NK-92 (cell line): ENCODE results near the gene ADAM33.

Experiments used
- DNase-seq: peaks from one replicate; lab custom pipeline; 2025; ENCODE audit not compliant: unreplicated experiment; lab: John Stamatoyannopoulos, UW

The ADAM33 gene

DNA sequence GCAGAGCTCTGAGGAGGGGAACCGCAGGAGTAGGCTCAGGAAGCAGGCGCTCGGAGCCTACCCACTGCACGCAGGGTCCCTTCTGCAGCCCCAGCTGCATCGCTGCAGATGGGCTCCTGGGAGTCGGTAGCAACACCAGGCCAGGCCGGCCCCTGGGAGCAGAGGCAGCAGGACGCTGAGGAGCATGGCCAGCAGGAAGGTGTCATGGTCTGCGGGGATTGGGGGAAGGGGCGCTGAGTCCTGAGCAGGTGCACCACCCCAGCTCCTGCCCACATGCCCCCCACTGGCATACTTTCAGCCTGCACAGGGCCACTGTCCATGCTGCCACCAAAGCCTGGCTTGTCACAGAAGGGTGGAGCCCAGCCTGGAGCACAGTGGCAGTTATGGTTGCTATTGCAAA lies 10.9 kb downstream of the ADAM33 start:
- DNase-seq: no peak

DNA sequence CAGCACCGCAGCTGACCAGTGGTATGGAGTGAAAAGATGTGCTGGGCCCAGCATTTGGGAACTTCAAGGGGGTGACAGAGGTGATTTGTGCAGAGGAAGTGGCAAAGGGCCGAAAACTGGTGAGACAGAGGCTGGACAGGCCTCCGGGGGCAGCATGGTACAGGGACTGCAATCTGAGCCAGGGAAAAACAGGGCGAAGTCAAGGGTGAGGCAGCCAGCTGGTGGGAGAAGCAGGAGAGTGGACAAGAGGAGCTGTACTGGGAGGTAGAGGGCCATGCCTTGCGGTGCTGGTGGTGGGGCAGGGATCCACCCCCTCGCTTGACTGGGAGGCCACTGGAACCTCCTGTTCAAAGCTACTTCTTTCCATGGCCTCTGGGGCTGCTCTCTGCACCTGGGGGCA lies 11.3 kb downstream of the ADAM33 start:
- DNase-seq: no peak

DNA sequence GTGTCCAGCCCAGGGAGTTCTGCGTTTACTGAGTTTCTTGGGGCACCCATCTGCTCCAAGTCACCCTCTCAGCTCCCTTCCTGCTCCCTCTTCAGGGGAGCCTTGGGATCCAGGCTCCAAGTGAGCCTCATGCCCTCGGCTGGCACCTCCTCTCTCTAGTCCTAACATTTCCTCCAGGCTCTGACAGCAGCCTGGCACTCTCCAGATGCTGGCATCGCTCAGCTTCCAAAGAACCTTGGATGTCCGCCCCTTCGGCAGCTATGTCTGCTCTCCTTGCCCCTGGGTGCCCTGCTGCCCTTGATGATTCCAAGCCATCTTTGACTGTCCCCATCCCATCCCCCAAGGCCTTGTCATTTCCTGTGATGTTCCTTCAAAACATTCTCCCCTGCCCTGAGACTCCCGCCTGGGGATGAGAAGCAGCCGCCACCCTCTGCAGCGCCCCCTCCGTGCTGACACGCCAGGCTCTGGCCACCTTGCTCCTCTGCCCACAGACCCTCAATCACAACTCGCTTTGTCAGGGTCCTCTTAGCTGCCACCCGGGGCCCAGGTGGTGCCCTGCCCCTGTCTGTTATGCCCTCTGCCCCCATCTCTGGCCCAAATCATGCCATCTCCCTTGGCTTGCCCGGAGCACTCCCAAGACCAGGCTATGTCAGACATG lies 12.0 kb downstream of the ADAM33 start:
- DNase-seq: no peak

DNA sequence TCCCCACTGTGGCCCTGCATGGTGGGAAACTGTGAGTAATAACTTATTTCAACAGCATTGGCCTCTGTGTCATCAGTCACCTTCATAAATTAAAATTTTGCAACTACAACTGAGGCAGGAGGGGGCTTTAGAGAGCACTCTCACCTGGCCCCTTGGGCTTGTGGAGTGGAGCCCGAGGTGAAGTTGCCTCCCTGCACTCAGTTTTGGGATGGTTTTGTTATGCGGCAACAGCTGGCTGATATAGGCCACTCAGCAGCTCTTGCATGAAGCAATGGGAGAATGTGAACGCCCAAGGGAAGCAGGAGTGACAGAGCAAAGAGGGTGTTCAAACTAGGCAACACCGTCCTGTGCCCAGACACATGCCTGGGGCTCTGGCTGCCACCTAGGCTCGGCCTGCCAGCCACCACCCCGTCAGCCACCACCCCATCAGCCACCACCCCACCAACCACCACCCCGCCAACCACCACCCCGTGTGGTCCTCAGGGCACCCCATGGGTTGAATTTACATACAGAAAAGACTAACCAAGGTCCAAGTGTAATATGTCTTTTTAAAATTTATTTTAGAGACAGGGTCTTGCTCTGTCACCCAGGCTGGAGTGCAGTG lies 14.3 kb downstream of the ADAM33 start:
- no peak for DNase-seq

DNA sequence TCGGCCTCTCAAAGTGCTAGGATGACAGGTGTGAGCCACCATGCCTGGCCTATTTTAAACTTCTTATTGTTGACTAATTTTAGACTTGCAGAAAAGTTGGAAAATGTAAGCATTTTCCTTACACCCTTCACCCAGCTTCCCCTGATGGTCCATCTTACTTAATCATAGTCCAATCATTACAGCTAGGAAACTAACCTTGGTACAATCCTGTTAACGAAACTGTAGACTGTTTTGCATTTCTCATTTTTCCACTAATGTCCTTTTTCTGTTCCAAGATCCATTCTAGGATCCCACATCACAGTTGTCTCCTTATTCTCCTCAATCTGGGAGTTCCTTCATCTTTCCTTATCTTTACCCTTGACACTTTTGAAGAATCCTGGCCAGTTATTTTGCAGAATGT lies 18.0 kb downstream of the ADAM33 start:
- DNase-seq: no peak

DNA sequence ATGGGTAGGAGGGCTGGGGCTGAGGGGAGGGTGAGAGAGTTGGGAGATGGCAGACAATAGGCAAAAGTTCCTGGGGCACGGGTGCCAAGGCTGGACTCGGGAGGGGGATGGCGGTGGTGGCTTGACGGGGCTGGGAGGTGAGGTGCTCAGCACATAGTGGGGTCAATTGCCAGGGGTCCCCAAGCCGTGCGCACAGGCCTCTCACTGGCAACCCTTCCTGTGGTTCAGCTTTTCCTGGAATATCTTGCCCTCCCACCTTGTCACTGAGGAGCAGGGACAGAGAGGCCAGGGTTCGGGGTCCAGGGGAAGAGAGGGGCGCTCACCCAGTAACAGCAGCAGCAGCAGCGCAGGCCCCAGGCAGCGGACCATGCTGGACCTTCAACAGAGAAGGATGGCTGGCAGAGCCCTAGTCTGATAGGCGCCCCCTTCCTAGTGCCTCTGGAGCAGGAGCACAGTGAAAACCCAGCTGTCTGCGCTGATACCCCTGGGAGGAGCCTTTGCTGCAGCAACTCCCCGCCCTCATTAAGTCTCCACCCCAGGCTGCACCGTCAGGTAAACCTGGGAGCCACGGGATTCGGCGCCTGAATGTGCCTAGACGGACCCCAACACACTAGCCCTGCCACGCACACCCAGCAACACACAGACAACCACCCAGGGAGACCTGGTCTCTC lies 18.6 kb downstream of the ADAM33 start, which contains the start of gene GFRA4:
Gene GFRA4, minus strand, starts transcription at position 369 of the 671 bp plus-strand sequence. Its CDS starts 0 bp downstream, at position 369.
- no peak for DNase-seq

DNA sequence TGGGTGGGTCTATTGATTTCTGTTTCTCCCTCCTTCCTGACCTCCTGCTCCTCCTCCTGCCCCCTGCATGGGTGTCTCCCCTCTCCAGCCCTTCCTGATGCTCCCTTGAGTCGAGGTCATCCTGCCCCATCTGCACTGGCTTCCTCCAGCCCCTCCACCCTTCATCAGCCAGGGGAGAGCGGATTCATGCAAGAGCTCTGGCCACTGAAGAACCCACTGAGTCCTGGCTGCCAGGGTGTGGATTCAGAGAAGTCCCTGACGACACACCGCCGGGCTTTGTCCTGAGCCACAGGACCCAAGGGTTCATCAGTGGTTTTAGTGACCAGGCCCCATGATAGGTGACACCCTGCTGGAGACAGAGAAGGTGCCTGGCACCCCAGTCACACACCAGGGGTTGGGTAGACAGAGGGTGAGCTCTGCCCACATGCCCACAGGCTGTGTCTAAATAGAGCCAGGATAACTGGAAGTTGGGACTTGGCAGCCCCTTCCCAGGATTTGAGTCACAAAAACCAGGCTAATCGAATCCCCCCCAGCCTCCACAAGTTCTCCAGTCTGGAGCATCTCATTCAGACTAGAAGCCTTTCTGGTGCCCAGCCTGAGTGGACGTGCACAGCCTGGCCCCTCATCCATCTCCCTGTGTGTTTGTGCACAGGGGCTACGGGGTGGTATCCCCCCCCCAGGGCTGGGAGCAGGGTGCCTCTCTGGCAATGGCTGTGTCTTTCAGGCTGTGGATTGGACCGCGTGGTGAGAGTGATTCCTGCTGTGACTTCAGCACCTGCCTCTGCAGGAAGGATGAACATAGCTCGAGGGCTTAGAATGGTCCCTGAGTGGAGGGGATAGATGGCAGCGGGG lies 19.8 kb downstream of the ADAM33 start:
- DNase-seq: no peak

DNA sequence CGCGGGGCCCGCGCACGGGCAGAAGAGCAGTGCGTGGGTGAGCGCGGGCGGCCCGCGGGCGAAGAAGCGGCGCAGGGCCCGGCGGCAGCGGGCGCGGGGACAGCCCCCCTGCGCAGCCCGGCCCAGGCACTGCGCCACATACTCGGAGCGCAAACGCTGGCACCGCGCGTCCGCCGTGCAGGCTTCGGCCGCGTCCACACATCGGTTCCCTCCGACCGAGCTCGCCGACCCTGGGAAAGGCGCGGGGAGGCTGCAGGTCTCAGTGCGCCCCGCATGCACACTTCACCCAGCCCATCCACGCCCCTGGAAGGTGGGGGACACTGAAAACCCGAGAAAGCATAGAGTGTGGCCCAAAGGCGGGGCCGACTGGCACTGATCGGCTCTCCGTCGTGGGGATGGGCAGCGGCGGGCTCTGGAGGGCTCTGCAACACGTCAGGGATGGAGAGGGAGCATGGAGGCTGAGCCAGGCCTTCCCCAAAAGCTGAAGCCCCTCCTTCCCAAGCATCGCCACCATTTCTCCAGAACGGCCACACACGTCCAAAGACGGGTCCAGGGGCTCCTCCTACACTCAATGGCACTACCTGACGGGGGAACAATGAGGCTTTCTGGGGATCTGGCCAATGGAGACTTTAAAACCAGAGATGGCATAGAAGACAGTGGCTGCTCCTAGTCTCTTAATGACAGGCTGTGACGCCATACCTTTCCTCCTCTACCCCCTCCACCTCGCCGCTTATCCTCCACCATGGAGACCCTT lies 20.6 kb downstream of the ADAM33 start:
- no peak for DNase-seq

DNA sequence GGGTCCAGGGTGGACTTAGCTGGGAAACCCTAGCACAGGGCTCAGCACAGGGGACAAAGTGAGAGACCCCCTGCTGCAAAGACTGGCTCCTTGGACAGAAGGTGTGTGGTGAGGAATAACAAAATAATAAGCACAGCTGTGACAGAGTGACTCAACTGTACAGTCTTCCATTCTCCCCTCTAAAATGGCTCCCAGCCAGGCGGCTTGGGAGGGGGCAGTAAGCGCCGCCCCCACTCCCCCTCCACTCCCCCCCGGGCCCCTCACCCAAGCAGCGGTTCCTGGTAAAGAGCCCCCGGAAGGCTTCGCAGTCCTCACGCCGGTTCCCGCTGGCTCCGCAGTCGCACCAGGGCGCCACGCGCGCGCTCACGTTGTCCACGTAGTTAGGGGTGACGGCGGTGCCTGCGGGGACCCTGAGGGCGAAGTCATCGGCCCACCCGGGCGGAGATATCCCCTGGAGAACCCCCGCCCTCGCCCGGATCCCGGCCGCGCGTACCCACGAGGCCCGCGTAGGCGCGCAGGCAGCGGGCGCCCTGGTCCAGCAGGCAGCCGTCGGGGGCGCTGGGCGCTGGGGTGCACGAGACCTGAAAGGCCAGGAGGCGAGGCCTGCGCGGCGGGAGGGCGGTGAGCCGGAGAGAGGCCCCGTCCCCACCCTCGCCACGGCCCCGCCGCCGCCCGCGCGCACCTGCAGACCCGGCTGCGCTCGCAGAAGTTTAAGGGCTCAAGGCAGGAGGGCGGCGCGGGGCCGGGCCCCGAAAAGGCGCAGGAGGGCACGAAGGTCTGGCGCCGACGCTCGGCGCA lies 21.3 kb downstream of the ADAM33 start:
- DNase-seq: no peak

DNA sequence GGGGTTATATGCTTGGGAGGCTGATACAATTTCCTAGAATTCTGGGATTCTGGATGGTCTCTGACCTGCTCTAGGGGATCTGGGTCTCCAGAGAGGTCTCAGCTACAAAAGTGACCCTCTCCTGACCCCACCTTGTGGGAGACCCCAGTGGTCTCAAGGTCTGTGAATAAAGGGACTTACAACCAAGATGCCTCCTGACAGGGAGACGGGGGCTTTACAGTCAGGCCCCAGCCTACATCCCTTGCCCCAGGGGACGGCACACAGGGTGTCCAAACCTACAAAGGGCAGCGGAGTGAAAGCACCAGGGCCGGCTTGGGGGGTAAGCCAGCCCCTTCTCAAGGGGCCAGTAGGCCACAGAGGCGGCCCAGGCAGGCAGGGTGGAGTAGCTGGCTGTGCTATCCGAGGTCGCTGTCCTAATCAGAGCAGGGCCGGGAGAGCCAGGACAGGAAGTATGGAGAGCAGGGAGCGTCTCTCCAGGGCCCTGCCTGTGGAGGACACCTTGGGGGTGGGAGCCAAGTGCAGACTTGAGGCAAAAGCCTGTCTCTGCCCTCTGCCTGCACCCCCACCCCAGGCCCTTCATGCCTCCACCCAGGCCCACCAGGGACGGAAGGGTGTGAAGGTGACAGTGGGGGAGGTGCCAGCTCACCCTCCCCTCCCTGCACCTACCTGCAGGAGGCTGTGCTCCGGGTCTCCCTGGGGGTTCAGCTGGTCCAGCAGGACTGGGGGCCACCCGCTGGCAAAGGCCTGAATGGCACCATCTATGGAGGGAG lies 22.1 kb downstream of the ADAM33 start:
- no peak for DNase-seq

DNA sequence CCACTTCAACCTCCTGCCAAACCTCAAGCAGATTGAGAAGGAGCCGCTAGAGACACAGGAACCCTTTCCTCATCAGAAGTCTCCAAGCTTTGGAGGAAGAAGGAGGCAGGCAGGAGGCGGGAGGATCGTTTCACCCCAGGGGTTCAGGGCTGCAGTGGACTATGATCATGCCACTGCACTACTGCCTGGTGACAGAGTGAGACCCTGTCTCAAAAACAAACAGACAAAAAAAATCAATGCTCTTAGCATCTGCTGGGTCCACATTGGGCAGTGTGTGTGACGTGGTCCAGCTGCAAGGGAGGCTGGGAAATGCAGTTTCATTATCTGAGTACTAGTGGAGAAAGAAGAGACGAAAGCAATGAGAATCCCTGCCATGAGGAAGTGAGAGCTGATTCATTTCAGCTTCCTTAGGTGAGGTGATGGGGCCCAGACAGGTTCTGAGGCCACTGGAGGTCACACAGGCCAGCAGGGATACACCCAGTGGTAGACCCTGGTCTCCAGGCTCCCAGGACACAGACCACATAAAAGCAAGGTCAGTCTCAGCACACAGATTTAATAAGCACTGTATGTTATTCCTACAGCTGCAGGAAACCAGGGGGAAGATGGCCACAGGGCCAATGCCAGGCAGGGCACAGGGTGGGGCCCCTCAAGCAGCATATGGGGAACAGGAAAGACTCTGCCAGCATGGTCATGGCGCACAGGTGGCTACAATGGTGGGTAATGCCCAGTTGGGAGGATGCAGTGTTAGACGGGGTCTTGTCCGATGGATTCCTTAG lies 22.9 kb downstream of the ADAM33 start:
- no peak for DNase-seq

DNA sequence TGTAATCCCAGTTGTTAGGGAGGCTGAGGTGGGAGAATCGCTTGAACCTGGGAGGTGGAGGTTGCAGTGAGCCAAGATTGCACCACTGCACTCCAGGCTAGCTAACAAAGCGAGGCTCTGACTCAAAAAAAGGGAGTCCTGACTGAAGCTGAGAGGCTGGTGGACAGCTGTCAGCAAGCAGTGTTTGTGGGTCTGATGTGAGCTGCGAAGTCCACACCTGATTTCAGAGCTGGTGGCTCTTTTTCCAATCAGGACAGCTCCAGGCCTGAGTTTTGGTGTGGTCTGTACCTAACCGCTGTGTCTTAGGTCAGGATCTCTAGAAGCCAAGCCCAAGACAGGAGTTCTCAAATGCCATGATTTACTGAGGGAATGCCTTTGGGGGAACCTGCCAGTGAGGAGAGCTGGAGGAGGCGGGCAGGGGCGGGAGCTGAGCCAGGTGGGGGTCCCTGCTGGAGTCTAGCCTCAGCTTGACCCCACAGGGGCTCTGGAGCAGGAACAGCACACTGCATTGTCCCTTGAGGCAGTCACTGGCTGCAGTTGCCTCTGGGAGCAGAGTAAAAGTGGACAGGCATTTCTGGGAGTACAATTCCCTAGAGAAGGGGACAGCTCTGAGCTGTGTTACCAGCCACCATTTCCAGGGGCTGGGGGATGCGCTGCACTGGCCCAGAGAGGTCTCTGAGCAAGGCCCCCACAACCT lies 23.6 kb downstream of the ADAM33 start:
- no peak for DNase-seq

DNA sequence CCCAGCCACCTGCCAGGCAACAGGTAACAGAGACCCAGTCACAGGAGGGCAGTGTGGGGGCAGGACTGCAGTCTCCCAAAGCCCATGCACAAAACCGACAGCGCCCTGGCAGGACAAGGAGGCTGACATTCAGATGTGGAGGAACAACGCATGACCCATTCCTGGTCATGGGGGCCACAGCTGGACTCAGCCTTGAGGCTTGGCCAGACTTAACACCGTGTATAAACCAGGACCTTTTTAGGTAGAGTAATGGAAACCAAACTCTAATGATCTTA lies 26.7 kb downstream of the ADAM33 start:
- no peak for DNase-seq

DNA sequence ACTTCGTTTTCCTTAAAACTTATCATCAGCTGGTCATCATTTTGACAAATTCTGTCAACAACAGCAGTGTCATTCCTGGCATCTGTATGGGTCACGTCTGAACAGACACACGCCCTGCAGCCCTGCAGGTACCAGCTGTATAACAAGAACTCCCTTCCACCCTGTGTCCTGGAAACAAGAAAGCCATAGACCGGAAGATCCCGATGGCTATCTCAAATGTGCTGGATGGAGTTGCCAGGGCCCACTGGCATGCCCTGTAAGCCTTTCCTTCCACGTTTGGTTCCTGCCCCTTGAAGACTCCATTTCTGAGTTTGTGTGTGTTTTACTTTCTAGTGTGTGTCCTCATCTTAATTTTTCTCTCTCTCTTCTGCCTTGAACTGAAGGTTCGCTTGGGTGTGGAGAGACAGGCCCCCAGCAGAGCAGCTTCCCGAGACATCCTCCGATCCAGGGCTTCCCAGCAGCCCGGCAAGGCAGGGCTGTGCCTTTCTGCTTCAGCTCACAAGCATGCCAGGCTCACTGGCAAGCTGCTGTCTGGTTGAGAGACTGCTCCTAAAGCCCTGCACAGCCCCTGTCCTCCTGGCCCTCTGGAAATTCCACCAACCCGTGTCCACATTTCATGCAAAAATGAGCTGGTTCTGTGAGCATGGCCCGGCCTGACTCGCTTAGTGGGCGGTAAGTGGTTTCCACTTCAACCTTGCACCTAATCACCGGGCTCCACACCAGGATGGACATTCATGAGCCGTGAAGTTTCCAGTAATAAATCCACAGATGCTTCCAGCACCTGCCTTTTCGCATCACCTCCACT lies 27.3 kb downstream of the ADAM33 start:
- no peak for DNase-seq

DNA sequence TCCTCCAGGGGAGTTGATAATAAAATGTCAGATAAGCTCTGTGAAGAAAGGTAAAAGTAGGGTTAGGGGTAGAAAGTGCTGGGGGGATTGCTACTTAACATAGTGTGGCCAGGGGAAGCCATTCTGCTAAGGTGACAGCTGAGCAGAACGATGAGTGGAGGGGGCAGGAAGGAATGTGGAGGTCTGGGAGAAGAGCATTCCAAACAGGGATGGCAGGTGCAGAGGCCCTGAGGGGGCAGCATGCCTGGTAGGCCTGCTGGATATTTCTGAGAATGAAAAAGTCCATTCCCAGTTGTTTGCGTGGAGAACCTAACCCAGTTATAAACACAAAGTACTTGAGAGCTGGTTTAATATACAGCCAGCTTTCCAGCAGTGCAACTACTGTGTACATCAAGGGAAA lies 27.9 kb downstream of the ADAM33 start:
- DNase-seq: no peak

DNA sequence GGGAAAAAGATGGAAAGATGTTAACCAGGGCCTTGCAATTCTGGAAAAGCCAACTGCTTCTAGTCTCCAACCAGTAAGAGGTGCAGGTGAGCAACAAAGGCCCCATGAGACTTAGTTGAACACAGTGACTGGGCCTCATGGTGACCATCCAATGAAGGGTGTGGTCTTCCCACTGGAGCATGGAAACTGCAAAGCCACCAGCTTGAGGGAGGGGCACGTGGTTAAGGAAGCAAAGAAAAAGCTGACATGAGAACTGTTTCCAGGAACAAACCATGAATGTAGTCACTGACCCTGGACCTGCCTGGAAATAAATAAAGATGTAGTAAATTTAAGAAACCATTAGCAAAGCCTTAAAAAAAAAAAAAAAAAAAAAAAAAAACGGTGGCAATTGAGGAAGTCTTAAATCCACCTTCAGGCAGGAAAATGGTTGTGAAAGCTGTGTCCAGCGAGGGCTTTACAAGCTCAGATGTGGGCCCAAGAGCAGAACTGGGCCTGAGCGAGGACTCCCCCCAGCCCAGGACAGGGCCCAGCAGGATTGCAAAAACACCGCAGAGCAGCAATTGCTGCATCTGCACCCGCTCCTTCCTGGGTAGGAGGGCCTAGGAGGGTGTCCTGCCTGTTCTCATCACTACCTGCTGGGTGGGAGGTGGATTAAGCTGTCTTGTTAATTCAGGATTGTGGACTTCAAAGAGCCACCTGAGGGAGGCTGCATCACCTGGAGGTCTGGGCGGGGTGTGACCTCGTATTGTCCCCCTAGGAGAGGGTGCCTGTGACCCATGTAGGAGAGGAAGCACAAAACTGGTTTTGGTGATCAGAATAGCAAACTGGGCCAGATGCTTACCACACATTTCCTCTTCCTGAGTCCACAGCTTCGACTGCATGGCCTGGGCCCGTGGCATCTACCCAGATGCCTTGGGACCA lies 28.9 kb downstream of the ADAM33 start:
- DNase-seq: no peak
